Coronary artery (tissue), 2 donors: Measurements from ENCODE around the gene NEDD4.
"Not testable (repeated sequence)": the region's sequence is repeated elsewhere in the genome, so short reads cannot be mapped to it uniquely, and the experiment has no call there.

ENCODE experiments used
- DNase-seq: peaks from one replicate; pipeline ENCODE4 v3.0.0-alpha.2; 2017; ENCODE audit warnings: low spot score
- H3K27ac ChIP-seq, 2 donors: fragments of 200-600 bp; sonication (generic); one replicate each; pipeline ENCODE4 v1.5.1; 2016 to 2019
- H3K4me3 ChIP-seq: fragments of 200-600 bp; sonication (generic); 2 replicates; pipeline ENCODE4 v1.5.1; 2016; ENCODE audit warnings: mild to moderate bottlenecking, moderate library complexity
- CTCF ChIP-seq: fragments of 200-600 bp; sonication (generic); IDR thresholded peaks from one replicate; pipeline ENCODE4 v1.5.1; 2019; ENCODE audit warnings: antibody characterized with exemption

Gene NEDD4

DNA sequence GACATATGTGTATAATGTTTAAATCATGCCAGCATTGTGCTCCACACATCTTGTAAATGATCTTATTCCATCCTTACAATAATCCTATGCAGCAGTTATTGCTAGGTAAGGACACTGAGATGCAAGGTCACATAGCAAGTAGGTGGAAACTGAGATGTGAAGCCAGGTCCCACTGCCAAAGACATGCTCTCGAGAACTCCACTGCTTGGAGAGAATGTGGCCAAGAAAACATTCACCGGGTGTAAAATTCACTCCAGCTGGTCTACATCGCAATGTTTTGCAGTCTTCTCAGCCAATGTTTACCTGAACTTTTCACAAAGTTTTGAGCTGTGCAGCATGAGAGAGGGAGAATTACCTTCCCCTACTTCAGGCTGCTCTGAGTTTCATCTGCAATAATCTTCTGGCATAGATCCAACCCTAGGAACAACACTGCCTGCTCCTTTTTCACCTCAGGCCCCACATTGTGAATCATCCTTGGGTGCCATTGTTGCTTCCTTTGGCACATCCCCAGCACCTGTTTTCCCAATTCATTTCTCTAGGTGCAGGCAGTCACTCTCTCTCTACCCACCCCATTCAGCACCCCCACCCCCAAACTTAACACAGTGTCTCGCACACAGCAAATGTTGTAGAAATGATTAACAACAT lies 197.0 kb downstream of the NEDD4 start:
- H3K27ac ChIP-seq: no peak overlapping the region
- H3K4me3 ChIP-seq: no peak overlapping the region
- TF ChIP-seq CTCF: no peak
- DNase-seq: no peak

- Histone ChIP-seq H3K27ac (no peak overlapping the region), H3K4me3 (no peak overlapping the region)
- no peak for TF ChIP-seq CTCF
- no peak for DNase-seq
These were observed 198.4 kb downstream of the NEDD4 start for GRCh38 chr15:55795031-55795430.

DNA sequence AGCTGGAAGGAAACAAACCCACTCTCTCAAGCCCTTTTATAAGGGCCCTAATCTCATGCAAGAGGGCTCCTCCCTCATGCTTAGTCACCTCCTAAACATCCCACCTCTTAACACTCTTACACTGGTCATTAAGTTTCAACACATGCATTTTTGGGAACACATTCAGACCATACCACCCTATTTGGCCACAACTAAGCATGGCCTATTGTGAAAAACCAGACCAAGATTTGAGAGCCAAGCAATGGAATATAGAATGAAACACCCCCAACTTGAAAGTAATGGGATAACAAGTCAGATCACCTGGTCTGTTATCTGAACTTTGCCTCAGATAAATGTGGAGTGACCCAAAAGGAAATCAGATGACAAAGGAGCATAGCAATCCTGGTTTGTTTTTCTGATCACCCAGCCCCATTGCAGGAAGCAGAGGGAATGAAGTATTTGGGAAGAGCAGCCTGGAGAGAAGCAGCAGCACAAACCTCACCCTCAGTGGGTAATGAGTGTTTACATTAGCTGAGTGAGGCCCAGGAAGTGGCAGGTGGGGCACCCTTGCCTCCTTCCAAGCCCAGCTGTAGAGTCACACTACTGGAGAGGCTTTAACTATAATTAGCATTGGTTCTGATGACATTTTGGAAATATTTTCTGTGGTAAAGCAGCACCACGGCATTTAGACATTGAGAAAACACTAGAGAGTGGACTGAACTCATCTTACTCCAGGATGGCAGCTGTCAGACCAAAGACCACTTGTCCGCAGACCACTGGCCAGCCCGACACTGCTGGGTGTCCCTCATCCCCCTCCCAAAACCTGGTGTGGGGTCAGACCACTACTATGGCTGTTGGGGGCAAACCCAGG lies 201.6 kb downstream of the NEDD4 start:
- DNase-seq: no peak
- Histone ChIP-seq H3K4me3 (no peak overlapping the region), H3K27ac (no peak overlapping the region)
- TF ChIP-seq CTCF: no peak

- Histone ChIP-seq H3K4me3 (no peak overlapping the region), H3K27ac (no peak overlapping the region)
- DNase-seq: no peak
- no peak for TF ChIP-seq CTCF
These were observed 204.2 kb downstream of the NEDD4 start for GRCh38 chr15:55789066-55789660.

DNA sequence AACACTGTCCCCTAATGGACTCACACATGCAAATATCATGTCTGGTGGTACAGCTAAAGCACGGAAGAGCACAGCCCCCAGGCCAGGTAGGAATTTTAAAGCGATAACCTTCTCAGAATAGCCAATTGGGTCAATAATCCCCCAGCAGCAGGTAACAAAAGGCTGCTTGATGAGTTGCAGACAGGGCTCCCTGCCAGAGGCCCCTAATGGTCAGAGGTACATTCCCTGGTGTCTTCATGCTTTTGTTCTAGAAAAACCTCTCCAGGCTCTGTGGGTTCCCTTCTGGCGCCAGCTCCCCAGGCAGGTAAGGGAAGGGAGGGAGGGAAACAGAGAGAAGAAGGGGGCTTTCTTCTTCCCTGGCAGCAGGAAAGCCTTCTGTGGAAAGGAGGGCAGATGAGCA lies 207.1 kb downstream of the NEDD4 start:
- no peak overlapping the region for H3K4me3 ChIP-seq
- no peak overlapping the region for H3K27ac ChIP-seq
- no peak for TF ChIP-seq CTCF
- no peak for DNase-seq

- DNase-seq, H3K4me3 ChIP-seq, H3K27ac ChIP-seq: not testable (repeated sequence)
These were observed 207.8 kb downstream of the NEDD4 start for GRCh38 chr15:55785593-55785992.

DNA sequence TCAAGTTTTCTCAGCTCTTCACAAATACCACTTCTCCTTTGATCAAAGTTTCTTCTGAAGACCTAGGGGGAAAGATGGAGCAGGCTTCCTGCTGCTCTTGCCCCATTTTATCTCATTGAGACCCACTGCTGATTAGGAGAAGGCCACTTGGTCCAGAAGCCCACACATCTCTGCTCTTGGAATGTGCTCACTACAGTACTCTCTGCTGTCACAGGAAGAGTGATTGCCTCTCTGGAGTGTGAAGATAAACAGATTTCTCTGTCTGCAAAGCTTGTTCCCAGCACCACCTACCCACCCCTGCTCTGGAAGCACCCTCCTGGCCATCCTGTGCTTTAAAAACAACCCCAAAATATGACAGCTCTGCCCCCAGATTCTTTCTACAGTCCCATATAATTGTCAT lies 209.1 kb downstream of the NEDD4 start:
- no peak overlapping the region for H3K27ac ChIP-seq
- H3K4me3 ChIP-seq: no peak overlapping the region
- no peak for TF ChIP-seq CTCF
- DNase-seq: no peak
